SK-N-SH (cell line): Measurements from ENCODE around the gene FKRP. TPM values are rescaled to one million over a fixed set of nuclear protein-coding genes. Genes with fewer than 3 reads are reported as not detected.

Experiments
- CTCF ChIA-PET: fragments of 300-600, 350-600 bp; formaldehyde crosslinking; extraction: SDS; loops from one replicate; lab custom pipeline; 2021; lab: Yijun Ruan, JAX
- POLR2A ChIA-PET: fragments of 350-600 bp; sonication (Branson Sonifier 250); formaldehyde crosslinking; extraction: SDS; loops from one replicate; lab custom pipeline; 2020; ENCODE audit warnings: antibody characterized with exemption, inconsistent platforms; lab: Yijun Ruan, JAX
- DNase-seq: peaks from one replicate; pipeline ENCODE4 v3.0.0; 2012
- H2AFZ ChIP-seq: fragments of 200-600 bp; sonication (generic); 2 replicates; pipeline ENCODE4 v1.8.1; 2016; ENCODE audit warnings: antibody characterized with exemption, mild to moderate bottlenecking, low read depth
- H3F3A ChIP-seq: fragments of 200-600 bp; sonication (generic); replicated peaks from 2 replicates; pipeline ENCODE3; 2016; ENCODE audit warnings: antibody characterized with exemption, mild to moderate bottlenecking; ENCODE audit not compliant: insufficient read depth
- H3K27ac ChIP-seq, 2 experiments: fragments of 200-500 bp in 1 of 2; fragments of 200-600 bp in 1 of 2; sonication (Bioruptor generic) in 1 of 2; sonication (generic), shearing (Covaris generic) in 1 of 2; 2 replicates each; pipeline versions ENCODE4 v1.5.1 to v1.6.1; 2014 to 2016; ENCODE audit warnings: low read depth in 2 of 2, inconsistent platforms in 1 of 2, low read length in 1 of 2, mild to moderate bottlenecking in 1 of 2, mixed read lengths in 1 of 2
- H3K27me3 ChIP-seq: fragments of 200-600 bp; sonication (generic), shearing (Covaris generic); 2 replicates; pipeline ENCODE4 v1.6.1; 2016; ENCODE audit warnings: mixed run types; ENCODE audit not compliant: insufficient read depth
- H3K36me3 ChIP-seq, 2 experiments: fragments of 200-500 bp in 1 of 2; fragments of 200-600 bp in 1 of 2; sonication (Bioruptor generic) in 1 of 2; sonication (generic) in 1 of 2; replicated peaks in 1 of 2; 2 replicates each; pipeline versions ENCODE3 to v1.5.1; 2014 to 2016; ENCODE audit warnings: low read length in 1 of 2, mild to moderate bottlenecking in 1 of 2; ENCODE audit not compliant: insufficient read depth in 2 of 2, control insufficient read depth in 1 of 2
- H3K4me1 ChIP-seq, 2 experiments: fragments of 200-500 bp in 1 of 2; fragments of 200-600 bp in 1 of 2; sonication (Bioruptor generic) in 1 of 2; sonication (generic), shearing (Covaris generic) in 1 of 2; 2 replicates each; pipeline versions ENCODE4 v1.5.1 to v1.6.1; 2014 to 2016; ENCODE audit warnings: low read depth in 1 of 2, low read length in 1 of 2, mixed run types in 1 of 2; ENCODE audit not compliant: insufficient read depth in 2 of 2, control insufficient read depth in 1 of 2
- H3K4me2 ChIP-seq: fragments of 200-600 bp; sonication (generic), shearing (Covaris generic); 2 replicates; pipeline ENCODE4 v1.6.1; 2017; ENCODE audit warnings: mixed run types
- H3K4me3 ChIP-seq, 2 experiments: fragments of 200-500 bp in 1 of 2; fragments of 200-600 bp in 1 of 2; sonication (Bioruptor generic) in 1 of 2; sonication (generic), shearing (Covaris generic) in 1 of 2; 2 replicates each; pipeline versions ENCODE4 v1.5.1 to v1.8.1; 2014 to 2016; ENCODE audit warnings: low read depth in 2 of 2, inconsistent platforms in 1 of 2, low read length in 1 of 2, mild to moderate bottlenecking in 1 of 2, mixed read lengths in 1 of 2, moderate library complexity in 1 of 2
- H3K79me2 ChIP-seq: fragments of 200-600 bp; sonication (generic); 2 replicates; pipeline ENCODE4 v1.8.1; 2017; ENCODE audit warnings: mild to moderate bottlenecking; ENCODE audit not compliant: insufficient read depth
- H3K9ac ChIP-seq: fragments of 200-600 bp; sonication (generic); 2 replicates; pipeline ENCODE4 v1.6.1; 2017; ENCODE audit warnings: mixed run types
- H3K9me2 ChIP-seq: fragments of 200-600 bp; sonication (generic); 2 replicates; pipeline ENCODE4 v1.6.1; 2017; ENCODE audit warnings: mixed run types
- H3K9me3 ChIP-seq: fragments of 200-600 bp; sonication (generic); 2 replicates; pipeline ENCODE4 v1.6.1; 2017; ENCODE audit warnings: mixed run types, mild to moderate bottlenecking, moderate library complexity
- H4K20me1 ChIP-seq: fragments of 200-600 bp; sonication (generic); 2 replicates; pipeline ENCODE4 v1.6.1; 2017; ENCODE audit warnings: mild to moderate bottlenecking, mixed run types; ENCODE audit not compliant: insufficient read depth
- CHD2 ChIP-seq: fragments of 150-350 bp; IDR thresholded peaks from 2 replicates; pipeline ENCODE4 v1.6.1; 2018; ENCODE audit warnings: low read length; ENCODE audit not compliant: partially characterized antibody
- ELF1 ChIP-seq: IDR thresholded peaks from 2 replicates; pipeline ENCODE4 v1.4.0; 2012
- EP300 ChIP-seq, 2 experiments: IDR thresholded peaks; 2 replicates each; pipeline versions ENCODE4 v1.4.0 to v1.6.1; 2012; ENCODE audit warnings: borderline replicate concordance in 1 of 2, low read depth in 1 of 2, low read length in 1 of 2
- EZH2phosphoT487 ChIP-seq: fragments of 200-600 bp; sonication (generic); IDR thresholded peaks from 2 replicates; pipeline ENCODE4 v1.6.1; 2017; ENCODE audit warnings: low read depth, mixed run types, mild to moderate bottlenecking, antibody characterized with exemption, moderate library complexity, borderline replicate concordance
- FOXM1 ChIP-seq: IDR thresholded peaks from 2 replicates; pipeline ENCODE4 v1.4.0; 2012; ENCODE audit warnings: low read depth, mild to moderate bottlenecking
- MAX ChIP-seq: IDR thresholded peaks from 2 replicates; pipeline ENCODE4 v1.4.0; 2012; ENCODE audit warnings: low read depth
- MEF2A ChIP-seq: IDR thresholded peaks from 2 replicates; pipeline ENCODE4 v1.4.0; 2012; ENCODE audit warnings: low read depth, borderline replicate concordance
- NRF1 ChIP-seq: IDR thresholded peaks from 2 replicates; pipeline ENCODE4 v1.6.1; 2012; ENCODE audit warnings: low read depth, mild to moderate bottlenecking, low read length
- POLR2AphosphoS5 ChIP-seq: IDR thresholded peaks from 2 replicates; pipeline ENCODE4 v1.6.1; 2012; ENCODE audit warnings: low read depth, low read length
- RXRA ChIP-seq: IDR thresholded peaks from 2 replicates; pipeline ENCODE4 v1.4.0; 2012; ENCODE audit warnings: low read depth, mild to moderate bottlenecking, borderline replicate concordance
- TAF1 ChIP-seq: IDR thresholded peaks from 2 replicates; pipeline ENCODE4 v1.6.1; 2012; ENCODE audit warnings: low read depth, mild to moderate bottlenecking, low read length, moderate library complexity, borderline replicate concordance
- TEAD4 ChIP-seq: IDR thresholded peaks from 2 replicates; pipeline ENCODE4 v1.4.0; 2012; ENCODE audit warnings: mild to moderate bottlenecking, borderline replicate concordance; ENCODE audit not compliant: insufficient read depth
- USF1 ChIP-seq: IDR thresholded peaks from 2 replicates; pipeline ENCODE4 v1.4.0; 2012; ENCODE audit warnings: low read depth, borderline replicate concordance
- USF2 ChIP-seq: fragments of 150-350 bp; IDR thresholded peaks from 2 replicates; pipeline ENCODE4 v1.6.1; 2017; ENCODE audit warnings: antibody characterized with exemption, low read length, low read depth, borderline replicate concordance
- WGBS: methylation state at CpG from one replicate; pipeline ENCODE4 v1.1.6; 2017; ENCODE audit warnings: low lambda C conversion rate; 5-methylcytosine and 5-hydroxymethylcytosine counted together
- polyA plus RNA-seq, 3 experiments: library from polyadenylated mRNA; depleted of rRNA; stranded (reverse); fragments of >200 nt; gene quantifications; 2 replicates each; pipeline ENCODE4 v1.2.3, GENCODE V29; 2012
- TF ChIP-seq, protein P1 (sequence below): IDR thresholded peaks from 2 replicates; pipeline ENCODE4 v1.6.1; 2012; ENCODE audit warnings: mild to moderate bottlenecking, low read depth, low read length, moderate library complexity

Gene FKRP
- polyA plus RNA-seq, 1 of the 3 experiments (the other 2 are of a cell fraction) = 37.3 TPM

GRCh38 chr19:46719629-46720502 lies 26.0 kb upstream of the FKRP start:
- H3K27me3 ChIP-seq = no peaks in the 10 kb centered on the region
- WGBS = 88% methylated on average over 16 of the region's 25 CpGs
- no peak overlapping the region for H2AFZ ChIP-seq
- no peak for DNase-seq
- POLR2A ChIA-PET = no interaction called here
- H3K9me3 ChIP-seq = no peaks in the 10 kb centered on the region
- H3K4me1 ChIP-seq = peaks cover 0 to 13% of the 10 kb centered on the region in 2 experiments; a peak in 2 of 4 replicates
- peaks cover 4 to 57% of the 10 kb centered on the region in 2 experiments for H3K36me3 ChIP-seq
- no peak overlapping the region for H3K4me3 ChIP-seq
- H3F3A ChIP-seq = peaks cover 14% of the 10 kb centered on the region
- CTCF ChIA-PET = interaction anchor here (1.2 kb wide), 1 partner anchor 8 kb away, joined by 3 read pairs; no protein-coding TSS in a partner anchor
- no peak overlapping the region for H3K4me2 ChIP-seq
- H3K27ac ChIP-seq = no peak overlapping the region; a peak in 1 of 4 replicates
- no peaks in the 10 kb centered on the region for H3K9me2 ChIP-seq
- no peak overlapping the region for H3K9ac ChIP-seq
- TF ChIP-seq TAF1 = no peak
- TF ChIP-seq TEAD4 = no peak
- no peak for TF ChIP-seq ELF1
- no peak for TF ChIP-seq NRF1
- TF ChIP-seq EZH2phosphoT487 = no peak
- TF ChIP-seq, protein P1, sequence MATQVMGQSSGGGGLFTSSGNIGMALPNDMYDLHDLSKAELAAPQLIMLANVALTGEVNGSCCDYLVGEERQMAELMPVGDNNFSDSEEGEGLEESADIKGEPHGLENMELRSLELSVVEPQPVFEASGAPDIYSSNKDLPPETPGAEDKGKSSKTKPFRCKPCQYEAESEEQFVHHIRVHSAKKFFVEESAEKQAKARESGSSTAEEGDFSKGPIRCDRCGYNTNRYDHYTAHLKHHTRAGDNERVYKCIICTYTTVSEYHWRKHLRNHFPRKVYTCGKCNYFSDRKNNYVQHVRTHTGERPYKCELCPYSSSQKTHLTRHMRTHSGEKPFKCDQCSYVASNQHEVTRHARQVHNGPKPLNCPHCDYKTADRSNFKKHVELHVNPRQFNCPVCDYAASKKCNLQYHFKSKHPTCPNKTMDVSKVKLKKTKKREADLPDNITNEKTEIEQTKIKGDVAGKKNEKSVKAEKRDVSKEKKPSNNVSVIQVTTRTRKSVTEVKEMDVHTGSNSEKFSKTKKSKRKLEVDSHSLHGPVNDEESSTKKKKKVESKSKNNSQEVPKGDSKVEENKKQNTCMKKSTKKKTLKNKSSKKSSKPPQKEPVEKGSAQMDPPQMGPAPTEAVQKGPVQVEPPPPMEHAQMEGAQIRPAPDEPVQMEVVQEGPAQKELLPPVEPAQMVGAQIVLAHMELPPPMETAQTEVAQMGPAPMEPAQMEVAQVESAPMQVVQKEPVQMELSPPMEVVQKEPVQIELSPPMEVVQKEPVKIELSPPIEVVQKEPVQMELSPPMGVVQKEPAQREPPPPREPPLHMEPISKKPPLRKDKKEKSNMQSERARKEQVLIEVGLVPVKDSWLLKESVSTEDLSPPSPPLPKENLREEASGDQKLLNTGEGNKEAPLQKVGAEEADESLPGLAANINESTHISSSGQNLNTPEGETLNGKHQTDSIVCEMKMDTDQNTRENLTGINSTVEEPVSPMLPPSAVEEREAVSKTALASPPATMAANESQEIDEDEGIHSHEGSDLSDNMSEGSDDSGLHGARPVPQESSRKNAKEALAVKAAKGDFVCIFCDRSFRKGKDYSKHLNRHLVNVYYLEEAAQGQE = no peak
- no peak for TF ChIP-seq MAX
- TF ChIP-seq EP300 (IDR thresholded peaks at IDR 0.05; ENCODE audit: borderline replicate concordance in 1 of 2, low read depth in 1 of 2, low read length in 1 of 2) = no peak
- TF ChIP-seq CHD2 = no peak
- TF ChIP-seq RXRA = no peak
- TF ChIP-seq USF2 = no peak
- TF ChIP-seq POLR2AphosphoS5 = no peak
- no peak for TF ChIP-seq USF1
- no peak for TF ChIP-seq FOXM1
- no peak for TF ChIP-seq MEF2A
- H3K79me2 ChIP-seq = peaks cover 19% of the 10 kb centered on the region
- no peaks in the 10 kb centered on the region for H4K20me1 ChIP-seq
